Medulla oblongata (tissue), 1 donor: ENCODE results near the gene NAA15.
A peak's percentile ranks its signal among the peaks of the same experiment; 100 is the strongest.
"Not testable (repeated sequence)": the region's sequence is repeated elsewhere in the genome, so short reads cannot be mapped to it uniquely, and the experiment has no call there.

ENCODE experiments used
- DNase-seq: peaks from one replicate; pipeline ENCODE4 v3.0.0-alpha.2; 2015; ENCODE audit errors: extremely low spot score

NAA15 gene

GRCh38 chr4:139301113-139301820 lies at the start of gene NAA15:
NAA15 (plus strand) TSS chr4:139301505; CDS start chr4:139301778, 273 bp downstream.
- peak; percentile 98 for DNase-seq

DNA sequence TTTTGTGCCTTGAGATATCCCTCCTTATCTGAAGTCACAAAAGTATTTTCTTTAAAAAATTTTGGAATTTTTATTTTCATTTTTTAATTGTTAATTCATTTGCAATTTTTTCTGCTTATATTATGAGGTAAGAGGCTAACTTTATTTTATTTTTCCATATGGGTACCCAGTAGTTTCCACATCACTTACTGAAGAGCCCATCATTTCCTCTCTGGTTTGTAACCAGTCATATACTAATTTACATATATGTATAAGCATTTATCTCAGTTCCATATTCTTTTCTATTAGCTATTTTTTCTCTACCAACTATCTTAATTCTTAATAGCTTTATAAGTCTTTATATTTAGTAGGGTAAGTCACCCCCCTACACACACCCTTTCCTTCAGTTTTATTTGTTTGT lies 48.3 kb upstream of the NAA15 start:
- no peak for DNase-seq

DNA sequence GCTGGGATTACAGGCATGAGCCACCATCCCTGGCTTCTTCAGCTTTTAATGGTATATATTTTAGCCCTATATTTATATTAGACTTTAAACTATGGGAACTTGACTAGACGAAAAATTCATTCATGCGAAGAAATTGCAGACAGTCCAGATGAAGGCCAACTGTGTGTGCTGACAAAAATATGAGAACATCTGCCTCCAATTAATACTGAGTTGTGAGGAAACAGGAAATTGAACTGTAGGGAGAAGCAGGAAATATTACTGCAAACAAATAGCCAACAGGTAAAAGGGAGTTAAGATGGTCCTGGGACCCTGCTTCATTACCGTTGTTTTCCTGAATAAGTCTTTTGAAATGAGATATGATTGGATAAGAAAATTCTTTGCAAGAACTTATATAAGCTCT lies 47.6 kb upstream of the NAA15 start:
- no peak for DNase-seq

DNA sequence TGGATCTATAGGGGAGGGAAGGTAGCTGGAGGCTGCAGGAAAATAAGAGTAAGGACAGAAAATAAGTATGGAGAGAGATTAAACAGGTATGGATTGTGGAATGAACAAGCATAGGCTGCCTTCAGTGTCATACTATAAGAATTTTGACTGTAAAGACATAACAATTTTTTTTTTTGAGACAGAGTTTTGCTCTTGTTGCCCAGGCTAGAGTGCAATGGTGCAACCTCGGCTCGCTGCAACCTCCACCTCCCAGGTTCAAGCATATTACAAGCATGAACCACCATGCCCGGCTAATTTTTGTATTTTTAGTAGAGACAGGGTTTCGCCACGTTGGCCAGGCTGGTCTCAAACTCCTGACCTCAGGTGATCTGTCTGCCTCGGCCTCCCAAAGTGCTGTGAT lies 45.7 kb upstream of the NAA15 start:
- not testable (repeated sequence) for DNase-seq

GRCh38 chr4:139256349-139256748 lies 45.0 kb upstream of the NAA15 start:
- DNase-seq, result no peak

- no peak for DNase-seq
Measured at GRCh38 chr4:139265654-139266053, 35.7 kb upstream of the NAA15 start.

GRCh38 chr4:139266208-139266582 lies 35.1 kb upstream of the NAA15 start:
- DNase-seq, result no peak

DNA sequence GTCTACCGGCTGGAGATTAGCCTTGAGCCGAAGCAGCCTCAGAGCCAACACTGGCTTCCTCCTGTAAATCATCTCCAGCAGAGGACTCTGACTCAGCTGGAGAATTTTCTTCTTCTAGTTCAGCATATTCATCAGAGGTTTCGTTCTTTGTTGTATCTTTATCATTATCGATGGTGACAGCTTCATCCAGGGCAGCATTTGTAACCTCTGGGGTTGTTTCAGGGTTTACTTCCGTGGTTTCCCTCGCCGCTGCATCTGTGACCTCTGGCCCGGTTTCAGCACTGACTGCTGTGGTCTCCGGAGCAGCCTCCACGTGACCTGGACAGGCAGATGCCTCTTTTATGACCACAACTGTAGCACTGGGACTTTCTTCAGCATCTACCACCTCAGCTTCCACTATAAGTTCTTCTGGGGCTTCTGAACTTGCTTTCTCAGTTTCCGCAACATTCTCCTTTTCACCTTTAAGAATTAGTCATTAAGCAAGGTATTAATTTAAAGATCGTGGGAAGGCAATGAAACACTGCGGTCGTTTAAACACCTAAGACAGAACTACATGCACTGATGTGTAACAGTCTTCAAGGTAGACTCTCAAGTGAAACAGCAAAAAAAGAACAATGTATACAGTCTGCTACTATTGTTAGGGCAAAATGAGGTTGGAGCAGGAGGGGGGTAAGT lies 34.6 kb upstream of the NAA15 start:
- DNase-seq, result peak; percentile 64

DNA sequence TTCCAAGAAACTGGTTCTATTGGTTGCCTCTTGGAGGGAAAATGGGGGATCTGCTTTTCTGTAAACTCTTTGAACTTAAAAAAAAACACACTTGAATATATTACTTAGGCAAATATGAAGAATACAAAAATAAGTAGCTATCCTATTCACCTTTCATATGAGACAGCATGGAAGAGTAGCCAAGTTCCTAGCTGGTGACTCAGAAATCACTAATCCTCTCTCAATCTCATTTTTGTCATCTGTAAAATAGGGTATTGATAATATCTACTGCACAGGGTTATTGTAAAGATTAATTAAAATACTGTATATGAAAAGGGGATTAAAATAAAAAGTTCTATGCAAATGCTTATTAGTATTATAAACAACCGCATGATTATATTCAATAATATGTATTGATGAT lies 34.0 kb upstream of the NAA15 start:
- no peak for DNase-seq

DNA sequence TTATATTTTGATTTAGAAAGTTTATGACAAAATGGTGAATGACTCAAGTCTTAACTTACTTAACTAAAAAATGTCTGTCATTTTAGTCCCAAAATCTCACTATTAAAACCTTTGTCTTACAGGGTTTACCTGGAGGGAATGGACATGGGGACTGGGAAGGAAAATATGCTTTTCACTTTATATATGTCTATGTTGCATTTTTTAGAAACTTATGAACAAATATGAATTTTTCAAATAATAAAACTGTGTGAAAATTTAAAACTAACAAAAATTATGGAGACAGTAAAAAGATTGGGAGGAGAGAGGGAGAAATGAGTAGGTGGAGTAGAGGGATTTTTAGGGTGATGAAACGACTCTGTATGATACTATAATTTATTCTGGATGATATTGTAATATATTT lies 27.5 kb upstream of the NAA15 start:
- no peak for DNase-seq

DNA sequence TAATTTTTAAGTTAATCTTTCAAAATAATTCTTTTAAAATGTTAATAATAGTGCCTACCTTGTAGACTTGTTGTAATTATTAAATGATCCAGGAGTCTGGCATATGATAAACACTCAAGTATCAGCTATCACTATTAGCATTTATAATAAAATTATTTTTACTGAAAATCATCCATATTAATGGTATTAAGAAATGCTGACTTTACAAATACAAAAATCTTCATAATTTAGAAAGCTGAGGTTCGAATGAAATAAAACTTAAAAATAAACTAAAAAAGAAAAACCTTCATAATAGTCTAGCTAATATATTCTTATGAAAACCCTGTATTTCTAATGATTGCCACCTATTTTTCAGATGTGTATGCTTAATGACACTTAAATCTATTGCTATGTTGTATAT lies 26.5 kb upstream of the NAA15 start:
- DNase-seq, result no peak

DNA sequence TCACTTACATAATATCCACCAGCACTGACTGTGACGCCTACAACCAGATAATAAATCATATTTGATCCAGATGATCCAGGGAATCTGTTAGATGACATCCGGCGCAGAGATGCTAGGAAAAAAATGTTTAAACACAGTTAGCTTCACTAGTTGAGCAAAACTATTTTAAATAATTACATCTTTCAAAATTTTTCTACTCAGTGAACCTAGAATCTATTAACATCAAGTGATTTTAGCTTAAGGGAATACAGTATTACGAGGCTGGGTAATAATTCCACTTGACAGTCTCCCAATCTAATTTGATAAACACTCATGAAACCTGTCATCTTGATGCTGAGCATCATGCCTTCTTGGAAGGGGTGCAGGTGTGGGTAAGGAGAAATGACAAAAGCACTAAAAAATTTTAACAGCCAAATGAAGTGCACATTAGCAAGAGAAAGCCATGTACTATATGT lies 26.0 kb upstream of the NAA15 start:
- DNase-seq, result no peak

DNA sequence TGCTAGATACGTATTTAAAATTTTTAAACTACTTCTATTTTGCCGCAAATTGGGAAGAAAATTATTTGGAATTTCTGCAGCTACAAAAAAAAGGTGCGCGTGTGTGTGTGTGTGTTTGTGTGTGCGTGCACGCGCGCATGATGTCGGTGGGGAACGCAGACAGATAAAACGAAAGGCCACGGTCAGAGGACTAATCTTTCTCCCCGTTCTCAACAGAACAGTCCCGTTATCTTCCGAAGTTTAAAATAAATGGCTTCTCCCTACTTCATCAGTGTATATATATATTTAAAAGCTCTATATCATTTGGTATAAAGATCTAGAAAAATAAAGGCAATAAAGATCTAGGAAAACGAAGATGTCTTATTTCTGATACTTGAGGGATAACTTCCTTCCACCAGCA lies 22.8 kb upstream of the NAA15 start:
- no peak for DNase-seq

- DNase-seq, result peak; percentile 3
Measured at GRCh38 chr4:139278912-139279759, 22.2 kb upstream of the NAA15 start.

- peak; percentile 24 for DNase-seq
Measured at GRCh38 chr4:139279760-139280620, 21.3 kb upstream of the NAA15 start, which contains the start of gene MGARP. MGARP (minus strand) TSS chr4:139280225; CDS start chr4:139280158, 67 bp downstream.

DNA sequence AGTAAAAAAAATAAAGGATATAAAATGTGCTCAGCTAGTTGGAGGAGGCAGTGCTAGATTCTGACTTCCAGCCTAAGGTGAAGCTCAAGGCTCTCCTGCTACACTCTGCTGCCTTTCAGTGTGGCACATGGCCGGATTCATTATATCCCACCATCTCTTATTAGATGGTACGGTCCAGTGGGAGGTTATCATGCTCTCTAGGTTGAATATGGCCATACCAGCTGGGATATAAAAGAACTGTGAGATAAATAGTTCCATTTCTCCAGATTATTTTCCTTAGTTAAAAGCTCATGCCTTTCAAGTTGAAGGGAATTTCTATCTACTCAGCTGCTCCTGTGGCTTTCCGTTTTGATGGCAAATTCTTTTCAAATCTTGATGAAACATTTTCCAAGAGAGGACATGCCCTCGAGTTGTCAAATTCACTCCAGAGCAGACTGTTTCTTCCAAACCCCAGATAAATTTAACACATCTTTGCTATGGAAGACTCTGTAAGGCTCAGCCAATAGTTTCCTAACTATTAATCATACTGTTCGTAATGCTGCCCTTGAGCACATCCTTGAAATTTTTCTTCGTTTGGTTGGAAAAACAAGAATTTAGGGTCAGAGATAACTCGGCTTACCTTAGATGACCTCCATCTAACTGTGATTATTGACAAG lies 19.1 kb upstream of the NAA15 start:
- no peak for DNase-seq

- DNase-seq, result no peak
Measured at GRCh38 chr4:139282721-139283075, 18.6 kb upstream of the NAA15 start.

GRCh38 chr4:139286186-139286698 lies 15.1 kb upstream of the NAA15 start:
- no peak for DNase-seq

- DNase-seq, result peak; percentile 97
Measured at GRCh38 chr4:139295206-139295941, 5.9 kb upstream of the NAA15 start.

DNA sequence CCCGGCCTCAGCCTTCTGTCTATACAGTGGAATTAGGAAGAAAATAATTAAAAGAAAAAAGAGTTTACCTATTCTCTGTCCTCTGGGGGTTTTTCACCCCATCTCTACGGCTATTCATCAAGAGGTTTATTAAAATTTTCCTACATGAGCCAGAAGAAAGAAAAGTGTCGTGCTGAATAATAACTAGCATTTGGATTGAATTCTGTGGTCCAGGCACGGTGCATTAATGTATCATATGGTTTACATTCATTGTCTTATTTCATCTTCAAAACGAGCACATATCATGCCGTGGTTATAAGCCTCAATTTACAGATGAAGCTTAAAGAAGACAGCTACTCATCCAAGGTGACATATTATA lies 5.4 kb upstream of the NAA15 start:
- DNase-seq, result no peak
